ENCODE measurements around the gene TMEM18. TPM values are rescaled to one million over a fixed set of nuclear protein-coding genes. Genes with fewer than 3 reads are reported as not detected.

TMEM18 gene
- total RNA-seq, 4 donors from 2014 or later, result 11.0 to 31.0 (median 14.5) TPM

DNA sequence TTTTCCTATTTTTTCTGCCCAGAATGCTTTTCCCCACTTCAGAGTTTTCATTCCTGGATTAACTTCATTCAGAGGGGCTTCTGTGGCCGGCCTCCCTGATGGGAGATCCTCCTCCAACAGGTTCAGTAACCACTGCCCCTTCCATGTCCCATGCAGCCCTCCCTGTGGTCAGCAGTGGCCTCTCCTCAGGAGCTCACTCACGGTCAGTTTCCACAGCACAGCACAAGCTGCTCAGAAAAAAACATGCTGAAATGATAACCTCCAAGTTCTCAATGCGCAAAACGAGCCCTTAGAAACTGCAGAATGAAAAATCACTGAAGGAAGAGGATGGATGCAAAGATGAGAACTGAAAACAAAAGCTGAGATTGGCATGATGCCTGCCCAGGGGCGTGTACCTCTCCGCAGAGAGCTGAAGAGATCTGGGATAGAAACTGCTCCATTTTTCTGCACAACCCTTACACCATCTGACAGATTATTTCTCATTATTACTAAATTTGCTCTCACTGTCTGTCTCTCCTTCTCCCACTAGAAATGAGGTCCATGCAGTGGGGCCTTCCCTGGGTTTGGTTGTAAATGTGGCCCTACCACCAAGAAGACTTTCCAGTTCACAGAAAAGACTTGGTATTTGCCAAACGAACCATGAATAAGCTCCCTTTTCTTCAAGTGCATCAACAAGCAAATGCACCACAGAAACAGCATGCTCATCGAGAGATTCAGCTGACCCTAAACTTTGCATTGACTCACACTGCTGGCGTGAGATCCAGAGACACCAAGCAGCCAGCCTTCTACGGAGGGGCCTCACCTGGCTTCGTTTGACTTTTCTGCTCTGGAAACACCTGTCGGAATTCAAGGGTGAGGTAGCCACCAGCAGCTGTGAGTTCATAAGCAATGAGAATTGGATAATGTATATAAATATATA, 51.5 kb downstream of the TMEM18 start:
- 68% methylated on average over 12 of the region's 12 CpGs; no CpG with 5 or more reads in 1 of the 2 donors for WGBS, 2 donors (ENCODE audit: low coverage in 1 of 2)
- no peaks in the 10 kb centered on the region for H3K4me1 ChIP-seq
- DNase-seq, result no peak
- intact Hi-C loops (cut with DNase I; ENCODE audit: low total_unique reads), result no loop called here
- TF ChIP-seq POLR2A (IDR thresholded peaks at IDR 0.05), result no peak
- TF ChIP-seq, protein P1, sequence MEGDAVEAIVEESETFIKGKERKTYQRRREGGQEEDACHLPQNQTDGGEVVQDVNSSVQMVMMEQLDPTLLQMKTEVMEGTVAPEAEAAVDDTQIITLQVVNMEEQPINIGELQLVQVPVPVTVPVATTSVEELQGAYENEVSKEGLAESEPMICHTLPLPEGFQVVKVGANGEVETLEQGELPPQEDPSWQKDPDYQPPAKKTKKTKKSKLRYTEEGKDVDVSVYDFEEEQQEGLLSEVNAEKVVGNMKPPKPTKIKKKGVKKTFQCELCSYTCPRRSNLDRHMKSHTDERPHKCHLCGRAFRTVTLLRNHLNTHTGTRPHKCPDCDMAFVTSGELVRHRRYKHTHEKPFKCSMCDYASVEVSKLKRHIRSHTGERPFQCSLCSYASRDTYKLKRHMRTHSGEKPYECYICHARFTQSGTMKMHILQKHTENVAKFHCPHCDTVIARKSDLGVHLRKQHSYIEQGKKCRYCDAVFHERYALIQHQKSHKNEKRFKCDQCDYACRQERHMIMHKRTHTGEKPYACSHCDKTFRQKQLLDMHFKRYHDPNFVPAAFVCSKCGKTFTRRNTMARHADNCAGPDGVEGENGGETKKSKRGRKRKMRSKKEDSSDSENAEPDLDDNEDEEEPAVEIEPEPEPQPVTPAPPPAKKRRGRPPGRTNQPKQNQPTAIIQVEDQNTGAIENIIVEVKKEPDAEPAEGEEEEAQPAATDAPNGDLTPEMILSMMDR (IDR thresholded peaks at IDR 0.05), result no peak
- no peak for TF ChIP-seq POLR2AphosphoS5 (IDR thresholded peaks at IDR 0.05)
- TF ChIP-seq EP300 (IDR thresholded peaks at IDR 0.05; ENCODE audit: low read depth), result no peak
- no peaks in the 10 kb centered on the region for H3K36me3 ChIP-seq
- H3K9me3 ChIP-seq, result no peaks in the 10 kb centered on the region
- H3K27me3 ChIP-seq, result no peaks in the 10 kb centered on the region
- H3K27ac ChIP-seq, result no peak overlapping the region
- no peak overlapping the region for H3K4me3 ChIP-seq
- in situ Hi-C loops (cut with MboI; ENCODE audit: low pct_ligation_motif_present in 1 of 4, low pct_unique_long_range_greater_than_20kb in 1 of 4, low sequenced_read_pairs in 3 of 4), result no loop called here

GRCh38 chr2:624551-625347, 52.5 kb downstream of the TMEM18 start:
- Histone ChIP-seq H3K4me3 (no peak overlapping the region), H3K36me3 (no peaks in the 10 kb centered on the region), H3K4me1 (no peaks in the 10 kb centered on the region), H3K9me3 (no peaks in the 10 kb centered on the region), H3K27me3 (no peaks in the 10 kb centered on the region), H3K27ac (no peak overlapping the region)
- intact Hi-C loops (cut with DNase I; ENCODE audit: low total_unique reads) (no loop called here), in situ Hi-C loops (cut with MboI; ENCODE audit: low pct_ligation_motif_present in 1 of 4, low pct_unique_long_range_greater_than_20kb in 1 of 4, low sequenced_read_pairs in 3 of 4) (no loop called here)
- DNase-seq, result no peak
- TF ChIP-seq, protein P1 (IDR thresholded peaks at IDR 0.05), result no peak
- TF ChIP-seq POLR2A (IDR thresholded peaks at IDR 0.05) (no peak), EP300 (IDR thresholded peaks at IDR 0.05; ENCODE audit: low read depth) (no peak), POLR2AphosphoS5 (IDR thresholded peaks at IDR 0.05) (no peak)
- WGBS, 2 donors (ENCODE audit: low coverage in 1 of 2), result 72 to 74% methylated on average over 10 to 11 of the region's 11 CpGs

- intact Hi-C loops (cut with DNase I; ENCODE audit: low total_unique reads), result no loop called here
- 80 to 84% methylated on average over 1 to 10 of the region's 10 CpGs for WGBS, 2 donors (ENCODE audit: low coverage in 1 of 2)
- H3K36me3 ChIP-seq, result no peaks in the 10 kb centered on the region
- H3K4me3 ChIP-seq, result no peak overlapping the region
- in situ Hi-C loops (cut with MboI; ENCODE audit: low pct_ligation_motif_present in 1 of 4, low pct_unique_long_range_greater_than_20kb in 1 of 4, low sequenced_read_pairs in 3 of 4), result no loop called here
- no peaks in the 10 kb centered on the region for H3K4me1 ChIP-seq
- H3K9me3 ChIP-seq, result no peaks in the 10 kb centered on the region
- no peak for DNase-seq
- H3K27me3 ChIP-seq, result no peaks in the 10 kb centered on the region
- H3K27ac ChIP-seq, result no peak overlapping the region
- TF ChIP-seq POLR2AphosphoS5 (IDR thresholded peaks at IDR 0.05) (no peak), POLR2A (IDR thresholded peaks at IDR 0.05) (no peak), EP300 (IDR thresholded peaks at IDR 0.05; ENCODE audit: low read depth) (no peak)
- TF ChIP-seq, protein P1 (IDR thresholded peaks at IDR 0.05), result no peak
Observed at GRCh38 chr2:624096-624495, 53.1 kb downstream of the TMEM18 start.

Measured in transverse colon (tissue), 4 donors.